Measurements from ENCODE around the gene PARD3.

DNA sequence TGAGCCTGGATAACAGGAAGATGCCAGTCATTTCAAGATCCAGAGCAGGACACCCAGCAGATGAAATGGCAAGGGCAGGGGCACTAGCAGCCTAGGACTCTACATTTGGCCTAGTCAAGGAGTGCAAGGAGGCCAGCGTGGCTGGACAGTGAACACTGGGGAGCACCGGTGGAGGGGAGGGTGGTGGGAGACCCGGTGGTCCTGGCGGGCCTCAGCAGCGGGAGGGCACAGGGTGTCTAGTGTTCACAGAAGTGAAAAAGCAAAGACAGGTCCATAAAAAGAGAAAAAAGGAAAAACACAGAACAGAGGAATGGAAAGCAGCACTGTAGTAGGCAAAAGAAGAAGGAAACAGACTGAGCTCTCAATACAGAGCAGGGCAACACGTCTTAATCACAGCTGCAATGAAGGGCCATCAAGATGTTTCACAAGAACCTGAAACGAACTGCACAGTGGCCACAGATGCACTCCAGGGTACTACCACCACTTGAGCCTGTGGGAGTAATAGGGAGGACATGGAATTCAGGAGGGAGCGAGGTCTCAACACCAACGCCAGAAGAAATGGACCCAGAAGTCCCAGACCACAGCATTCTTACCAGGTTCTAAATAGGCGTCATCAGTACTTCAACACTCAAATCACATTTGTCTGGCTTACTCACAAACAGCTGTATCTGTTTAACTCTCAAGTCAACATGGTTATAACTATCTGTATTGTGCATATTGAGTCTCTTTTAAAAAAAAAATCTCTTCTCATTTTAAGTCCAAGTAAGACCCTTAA is 573.7 kb downstream of the PARD3 start:
- TF ChIP-seq, protein P1, sequence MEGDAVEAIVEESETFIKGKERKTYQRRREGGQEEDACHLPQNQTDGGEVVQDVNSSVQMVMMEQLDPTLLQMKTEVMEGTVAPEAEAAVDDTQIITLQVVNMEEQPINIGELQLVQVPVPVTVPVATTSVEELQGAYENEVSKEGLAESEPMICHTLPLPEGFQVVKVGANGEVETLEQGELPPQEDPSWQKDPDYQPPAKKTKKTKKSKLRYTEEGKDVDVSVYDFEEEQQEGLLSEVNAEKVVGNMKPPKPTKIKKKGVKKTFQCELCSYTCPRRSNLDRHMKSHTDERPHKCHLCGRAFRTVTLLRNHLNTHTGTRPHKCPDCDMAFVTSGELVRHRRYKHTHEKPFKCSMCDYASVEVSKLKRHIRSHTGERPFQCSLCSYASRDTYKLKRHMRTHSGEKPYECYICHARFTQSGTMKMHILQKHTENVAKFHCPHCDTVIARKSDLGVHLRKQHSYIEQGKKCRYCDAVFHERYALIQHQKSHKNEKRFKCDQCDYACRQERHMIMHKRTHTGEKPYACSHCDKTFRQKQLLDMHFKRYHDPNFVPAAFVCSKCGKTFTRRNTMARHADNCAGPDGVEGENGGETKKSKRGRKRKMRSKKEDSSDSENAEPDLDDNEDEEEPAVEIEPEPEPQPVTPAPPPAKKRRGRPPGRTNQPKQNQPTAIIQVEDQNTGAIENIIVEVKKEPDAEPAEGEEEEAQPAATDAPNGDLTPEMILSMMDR (IDR thresholded peaks at IDR 0.05): no peak
- TF ChIP-seq POLR2A (IDR thresholded peaks at IDR 0.05): no peak
